GM21390 (cell line): Measurements from ENCODE around the gene GLT1D1.
A peak's percentile ranks its signal among the peaks of the same experiment; 100 is the strongest.

ENCODE experiments used
- ATAC-seq: cut with Tn5 transposase; IDR thresholded peaks from one replicate; pipeline ENCODE4 v1.9.1; 2021; ENCODE audit not compliant: unreplicated experiment

GLT1D1 gene

GRCh38 chr12:128959901-128960300 lies 106.6 kb downstream of the GLT1D1 start:
- no peak for ATAC-seq

GRCh38 chr12:128961308-128961902 lies 108.1 kb downstream of the GLT1D1 start:
- ATAC-seq = no peak

GRCh38 chr12:128961957-128962356 lies 108.7 kb downstream of the GLT1D1 start:
- ATAC-seq = no peak

- ATAC-seq = no peak
Measured at GRCh38 chr12:128966203-128966810, 113.0 kb downstream of the GLT1D1 start.

- ATAC-seq = no peak
Measured at GRCh38 chr12:128968668-128969067, 115.4 kb downstream of the GLT1D1 start.

GRCh38 chr12:128969480-128970055 lies 116.3 kb downstream of the GLT1D1 start:
- ATAC-seq = peak; percentile 79

- no peak for ATAC-seq
Measured at GRCh38 chr12:128970110-128970509, 116.8 kb downstream of the GLT1D1 start.

- ATAC-seq = no peak
Measured at GRCh38 chr12:128970941-128971340, 117.7 kb downstream of the GLT1D1 start.

GRCh38 chr12:128971802-128972201 lies 118.5 kb downstream of the GLT1D1 start:
- no peak for ATAC-seq

GRCh38 chr12:128973883-128974681 lies 120.8 kb downstream of the GLT1D1 start:
- no peak for ATAC-seq

- no peak for ATAC-seq
Measured at GRCh38 chr12:128974881-128975280, 121.6 kb downstream of the GLT1D1 start.

- no peak for ATAC-seq
Measured at GRCh38 chr12:128976120-128976738, 123.0 kb downstream of the GLT1D1 start.

- ATAC-seq = no peak
Measured at GRCh38 chr12:128977441-128977840, 124.2 kb downstream of the GLT1D1 start.

- ATAC-seq = no peak
Measured at GRCh38 chr12:128978067-128978466, 124.8 kb downstream of the GLT1D1 start.

GRCh38 chr12:128980623-128981022 lies 127.3 kb downstream of the GLT1D1 start:
- no peak for ATAC-seq

GRCh38 chr12:128981971-128982533 lies 128.8 kb downstream of the GLT1D1 start:
- ATAC-seq = no peak

- no peak for ATAC-seq
Measured at GRCh38 chr12:128982933-128983332, 129.7 kb downstream of the GLT1D1 start.

- no peak for ATAC-seq
Measured at GRCh38 chr12:128983371-128983770, 130.1 kb downstream of the GLT1D1 start.

- ATAC-seq = no peak
Measured at GRCh38 chr12:128986957-128987356, 133.7 kb downstream of the GLT1D1 start.

- ATAC-seq = no peak
Measured at GRCh38 chr12:128989287-128989686, 136.0 kb downstream of the GLT1D1 start.

- ATAC-seq = no peak
Measured at GRCh38 chr12:128991716-128992115, 138.4 kb downstream of the GLT1D1 start.
